K562 (cell line): ENCODE data around the gene PHACTR3. TPM values are rescaled to one million over a fixed set of nuclear protein-coding genes. Genes with fewer than 3 reads are reported as not detected.
"Not testable (repeated sequence)": the region's sequence is repeated elsewhere in the genome, so short reads cannot be mapped to it uniquely, and the experiment has no call there.

Experiments
- ATAC-seq: fragments of 200-7000 bp; cut with Tn5 transposase; 3 replicates; pipeline ENCODE4 v1.9.1; 2020; ENCODE audit warnings: moderate library complexity
- BruUV-seq: library from RNA; stranded (reverse); fragments of 400-500 nt; replicated peaks from 2 replicates; lab custom pipeline; 2021; lab: Mats Ljungman, UMichigan
- CTCF ChIA-PET: fragments of 300-600 bp; formaldehyde crosslinking; extraction: SDS; loops from one replicate; lab custom pipeline; 2021; ENCODE audit warnings: low intra/inter-chr PET ratio; lab: Yijun Ruan, JAX
- POLR2A ChIA-PET: fragments of 300-600, 350-650 bp; sonication (Branson Sonifier 250); formaldehyde crosslinking; extraction: SDS; loops from one replicate; lab custom pipeline; 2021; ENCODE audit warnings: antibody characterized with exemption, inconsistent platforms; lab: Yijun Ruan, JAX
- DNase-seq, 4 experiments: peaks; one replicate each; pipeline versions ENCODE4 v3.0.0 to v3.0.0-alpha.2; 2011 to 2018; ENCODE audit warnings: low spot score in 3 of 4, mixed read lengths in 3 of 4; ENCODE audit errors: extremely low read depth in 1 of 4
- FAIRE-seq: peaks from 2 replicates; lab custom pipeline; 2011; peaks lifted over from hg19 to GRCh38; lab: Jason Lieb, UNC
- H2AFZ ChIP-seq: 2 replicates; pipeline ENCODE4 v1.6.0; 2011; ENCODE audit warnings: low read depth, low read length, control low read depth, inconsistent platforms
- H3K27ac ChIP-seq: fragments of 200-600 bp; 3 replicates; pipeline ENCODE4 v1.8.0; 2011; ENCODE audit warnings: low read depth, mild to moderate bottlenecking, control low read depth, inconsistent platforms, low read length, moderate library complexity, mixed read lengths; ENCODE audit errors: extremely low read depth
- H3K27me3 ChIP-seq, 2 experiments: fragments of 300-600 bp in 1 of 2; 2 replicates in 1 of 2; 3 replicates in 1 of 2; pipeline versions ENCODE4 v1.6.0 to v1.8.0; 2011; ENCODE audit warnings: inconsistent platforms in 2 of 2, low read length in 2 of 2, mild to moderate bottlenecking in 1 of 2, mixed read lengths in 1 of 2, moderate library complexity in 1 of 2; ENCODE audit not compliant: control insufficient read depth in 2 of 2, insufficient read depth in 2 of 2
- H3K36me3 ChIP-seq: fragments of 300-600 bp; 3 replicates; pipeline ENCODE4 v1.8.0; 2011; ENCODE audit warnings: mild to moderate bottlenecking, low read length, inconsistent platforms; ENCODE audit not compliant: control insufficient read depth, insufficient read depth
- H3K4me1 ChIP-seq, 2 experiments: fragments of 200-600 bp in 1 of 2; replicated peaks in 1 of 2; 2 replicates in 1 of 2; 3 replicates in 1 of 2; pipeline versions ENCODE4 v1.5.1 to v1.8.0; 2011; ENCODE audit warnings: inconsistent platforms in 2 of 2, low read length in 2 of 2, mild to moderate bottlenecking in 1 of 2, mixed read lengths in 1 of 2, moderate library complexity in 1 of 2; ENCODE audit not compliant: control insufficient read depth in 2 of 2, insufficient read depth in 2 of 2
- H3K4me2 ChIP-seq: 2 replicates; pipeline ENCODE4 v1.6.1; 2011; ENCODE audit warnings: low read length, control low read depth, inconsistent platforms, mixed read lengths; ENCODE audit not compliant: insufficient read depth
- H3K4me3 ChIP-seq: fragments of 200-600 bp; sonication (generic), shearing (Covaris generic); 2 replicates; pipeline ENCODE4 v1.5.1; 2016; ENCODE audit warnings: control low read depth, inconsistent platforms
- H3K79me2 ChIP-seq: fragments of 200-600 bp; 3 replicates; pipeline ENCODE4 v1.8.0; 2011; ENCODE audit warnings: low read length, inconsistent platforms; ENCODE audit not compliant: control insufficient read depth, insufficient read depth
- H3K9ac ChIP-seq, 2 experiments: 2 replicates each; pipeline versions ENCODE4 v1.6.0 to v1.6.1; 2011; ENCODE audit warnings: low read depth in 2 of 2, low read length in 2 of 2, control low read depth in 1 of 2, inconsistent platforms in 1 of 2, mild to moderate bottlenecking in 1 of 2, mixed read lengths in 1 of 2; ENCODE audit not compliant: insufficient read depth in 1 of 2
- H3K9me1 ChIP-seq: one replicate; pipeline ENCODE4 v1.6.0; 2011; ENCODE audit warnings: inconsistent platforms, mild to moderate bottlenecking, low read length, moderate library complexity; ENCODE audit not compliant: control insufficient read depth, insufficient read depth
- H3K9me3 ChIP-seq: replicated peaks from 2 replicates; pipeline ENCODE4 v1.5.1; 2011; ENCODE audit warnings: low read depth, low read length, inconsistent platforms; ENCODE audit not compliant: control insufficient read depth, insufficient read depth
- H4K20me1 ChIP-seq: replicated peaks from 2 replicates; pipeline ENCODE4 v1.6.1; 2011; ENCODE audit warnings: low read length, inconsistent platforms, mixed read lengths; ENCODE audit not compliant: control insufficient read depth, insufficient read depth
- NFIC ChIP-seq: fragments of 450-650 bp; IDR thresholded peaks from 2 replicates; pipeline ENCODE4 v1.6.1; 2017; ENCODE audit warnings: mild to moderate bottlenecking, inconsistent platforms
- NFIX ChIP-seq: fragments of 250-450 bp; sonication (Bioruptor Pico); IDR thresholded peaks from 2 replicates; pipeline ENCODE4 v1.4.0; 2020; ENCODE audit warnings: low read depth, mild to moderate bottlenecking, moderate library complexity
- WGBS: fragments of 100-300 bp; shearing (Covaris generic); methylation state at CpG from one replicate; pipeline ENCODE4 v1.1.6; 2016; ENCODE audit warnings: low coverage, mixed read lengths; ENCODE audit not compliant: insufficient coverage; ENCODE audit errors: missing lambda C conversion rate; 5-methylcytosine and 5-hydroxymethylcytosine counted together
- in situ Hi-C: fragments of 300-500 bp; cut with MboI; formaldehyde crosslinking; loops from 4 replicates; pipeline ENCODE4 v1.15.0; 2018; ENCODE audit warnings: inconsistent platforms, mixed read lengths
- intact Hi-C: fragments of 100-400 bp; cut with micrococcal nuclease; formaldehyde crosslinking; loops from 2 replicates; pipeline ENCODE4 v1.14.2; 2022
- polyA plus RNA-seq, 8 experiments: library from polyadenylated mRNA; depleted of rRNA in 4 of 8; stranded (reverse) in 5 of 8; unstranded in 3 of 8; fragments of >200 nt; fragmentation: Nextera tagmentation in 2 of 8; fragmentation: Illumina TruSeq in 1 of 8; extraction: Ambion mirVana in 2 of 8; extraction: Trizol in 1 of 8; gene quantifications; 2 replicates each; pipeline versions ENCODE4 v1.2.1 to v1.2.3, GENCODE V29; 2011 to 2014; ENCODE audit warnings: inconsistent platforms in 1 of 8, missing spikeins in 1 of 8
- total RNA-seq, 7 experiments: library from RNA; depleted of rRNA in 6 of 7; stranded (reverse); fragments of >200 nt in 6 of 7; fragmentation: Illumina TruSeq in 2 of 7; extraction: Trizol in 2 of 7; gene quantifications; 2 replicates each; pipeline versions ENCODE4 v1.2.1 to v1.2.3, GENCODE V29; 2011 to 2021; ENCODE audit warnings: low replicate concordance in 1 of 7

PHACTR3 gene
- total and polyA plus RNA-seq, 9 of the 15 experiments (the other 6 are each of a cell fraction or from before 2014, with no cell fraction given), result not detected

GRCh38 chr20:59856526-59856925, 252.2 kb downstream of the PHACTR3 start:
- FAIRE-seq, H3K27me3 ChIP-seq, H3K4me3 ChIP-seq, ATAC-seq, intact Hi-C loops, H3K9ac ChIP-seq, H3K9me1 ChIP-seq, H3K36me3 ChIP-seq, H3K9me3 ChIP-seq, CTCF ChIA-PET, BruUV-seq, in situ Hi-C loops, H3K4me2 ChIP-seq, H2AFZ ChIP-seq, H3K4me1 ChIP-seq, H4K20me1 ChIP-seq, H3K79me2 ChIP-seq, H3K27ac ChIP-seq, DNase-seq, POLR2A ChIA-PET: not testable (repeated sequence)
- TF ChIP-seq NFIX (CRISPR knock-in tag) (0 out of 2 replicates have a peak, but pooled peaks have one; percentile 2), NFIC (peak; percentile 42)
- no CpG with 5 or more reads among the region's 1 CpG for WGBS

- CTCF ChIA-PET, FAIRE-seq, H3K36me3 ChIP-seq, BruUV-seq, H3K27ac ChIP-seq, H4K20me1 ChIP-seq, H3K27me3 ChIP-seq, ATAC-seq, in situ Hi-C loops, H3K4me1 ChIP-seq, H3K9me1 ChIP-seq, DNase-seq, H2AFZ ChIP-seq, intact Hi-C loops, H3K9ac ChIP-seq, H3K4me3 ChIP-seq, POLR2A ChIA-PET, H3K79me2 ChIP-seq, H3K4me2 ChIP-seq, H3K9me3 ChIP-seq: not testable (repeated sequence)
- WGBS, result 0% methylated on average over 5 of the region's 5 CpGs
These were observed 252.6 kb downstream of the PHACTR3 start for GRCh38 chr20:59856941-59857340.
